DMS 273 (cell line): ENCODE data around the gene RPLP1.

Experiments used
- DNase-seq: peaks from one replicate; lab custom pipeline; 2025; ENCODE audit not compliant: unreplicated experiment; lab: John Stamatoyannopoulos, UW

The RPLP1 gene

DNA sequence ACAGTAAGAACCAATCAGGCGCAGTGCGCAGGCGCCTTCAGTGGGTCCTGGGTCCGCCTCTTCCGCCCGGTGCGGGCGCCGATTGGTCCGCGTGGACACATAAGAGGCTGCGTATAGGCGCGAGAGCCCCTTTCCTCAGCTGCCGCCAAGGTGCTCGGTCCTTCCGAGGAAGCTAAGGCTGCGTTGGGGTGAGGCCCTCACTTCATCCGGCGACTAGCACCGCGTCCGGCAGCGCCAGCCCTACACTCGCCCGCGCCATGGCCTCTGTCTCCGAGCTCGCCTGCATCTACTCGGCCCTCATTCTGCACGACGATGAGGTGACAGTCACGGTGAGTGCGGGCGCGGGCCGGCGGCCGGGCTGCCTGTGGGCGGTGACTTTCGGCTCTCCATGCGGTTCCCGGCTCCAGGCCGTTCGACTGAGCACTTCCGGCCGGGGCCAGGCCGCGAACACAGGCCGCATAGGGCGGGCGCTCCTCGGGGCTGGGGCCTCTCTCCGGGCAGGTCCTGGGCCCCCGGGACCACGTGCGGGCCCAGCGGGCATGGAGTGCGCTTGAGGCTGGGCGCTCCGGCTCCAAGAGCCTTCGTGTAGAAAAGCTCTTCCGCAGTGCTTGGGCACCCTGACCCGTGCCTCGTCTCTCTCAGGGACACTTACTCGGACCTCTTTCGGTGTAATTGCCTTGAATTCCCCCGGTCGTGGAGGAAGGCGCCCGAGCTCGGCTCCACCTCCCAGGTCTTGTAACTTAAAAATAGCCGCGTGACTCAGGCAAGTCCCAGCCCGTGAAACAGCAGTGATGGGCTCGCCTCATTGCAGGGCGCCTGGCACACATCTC is at the start of gene RPLP1:
TSS of gene RPLP1 (plus strand) at position 127 of the 830 bp plus-strand sequence. CDS start at position 258, 131 bp downstream.
- peak; percentile 96 for DNase-seq

DNA sequence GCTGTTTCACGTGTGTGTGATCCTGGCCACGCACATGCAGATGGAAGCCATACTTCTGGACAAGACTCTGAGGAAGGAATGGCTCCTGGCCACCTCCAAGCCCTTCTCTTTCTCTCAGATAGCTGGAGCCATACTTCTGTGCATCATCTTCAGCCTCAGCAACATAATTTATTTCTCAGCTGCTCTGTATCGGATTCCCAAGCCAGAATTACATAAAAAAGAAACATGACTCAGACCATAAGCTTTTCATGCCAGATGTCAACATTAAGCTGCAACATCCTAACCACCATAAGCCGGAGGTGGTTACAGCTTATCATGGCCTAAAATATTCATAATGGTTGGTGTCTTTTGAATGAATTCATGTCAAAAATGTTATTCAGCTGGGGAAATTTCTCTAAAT is 49.0 kb upstream of the RPLP1 start:
- DNase-seq: peak; percentile 51

DNA sequence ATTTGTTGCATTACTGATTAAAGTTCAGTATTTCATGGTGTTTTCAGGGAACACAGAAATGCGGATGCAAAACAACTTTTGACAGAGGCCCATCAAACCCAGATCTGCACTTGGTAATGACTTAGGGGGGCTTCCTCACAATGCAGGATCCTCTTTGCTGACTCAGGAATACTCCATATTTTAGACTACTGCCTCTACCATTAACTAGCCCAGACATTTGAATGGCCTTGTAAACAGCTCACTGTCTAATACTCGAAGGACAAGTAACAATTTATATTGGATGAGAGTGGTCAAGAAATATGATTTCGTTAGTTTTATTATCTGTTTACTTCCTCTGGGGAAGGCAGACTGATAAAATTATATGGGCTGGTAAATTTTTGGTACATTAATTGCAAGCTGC is 47.5 kb upstream of the RPLP1 start:
- no peak for DNase-seq

GRCh38 chr15:69407719-69408400 is 44.8 kb upstream of the RPLP1 start:
- DNase-seq: no peak

GRCh38 chr15:69408841-69409240 is 43.8 kb upstream of the RPLP1 start:
- DNase-seq: no peak

GRCh38 chr15:69410248-69410874 is 42.3 kb upstream of the RPLP1 start:
- DNase-seq: peak; percentile 67

GRCh38 chr15:69412274-69412673 is 40.3 kb upstream of the RPLP1 start:
- DNase-seq: no peak

GRCh38 chr15:69412701-69413100 is 39.9 kb upstream of the RPLP1 start:
- no peak for DNase-seq

- peak; percentile 96 for DNase-seq
These were observed 38.6 kb upstream of the RPLP1 start, which contains the start of gene KIF23 for GRCh38 chr15:69413822-69414700. TSS of gene KIF23 (plus strand) at chr15:69414349. CDS start at chr15:69414466, 117 bp downstream.

GRCh38 chr15:69414701-69415167 is 37.9 kb upstream of the RPLP1 start:
- peak; percentile 53 for DNase-seq

- DNase-seq: no peak
These were observed 37.2 kb upstream of the RPLP1 start for GRCh38 chr15:69415381-69415780.

DNA sequence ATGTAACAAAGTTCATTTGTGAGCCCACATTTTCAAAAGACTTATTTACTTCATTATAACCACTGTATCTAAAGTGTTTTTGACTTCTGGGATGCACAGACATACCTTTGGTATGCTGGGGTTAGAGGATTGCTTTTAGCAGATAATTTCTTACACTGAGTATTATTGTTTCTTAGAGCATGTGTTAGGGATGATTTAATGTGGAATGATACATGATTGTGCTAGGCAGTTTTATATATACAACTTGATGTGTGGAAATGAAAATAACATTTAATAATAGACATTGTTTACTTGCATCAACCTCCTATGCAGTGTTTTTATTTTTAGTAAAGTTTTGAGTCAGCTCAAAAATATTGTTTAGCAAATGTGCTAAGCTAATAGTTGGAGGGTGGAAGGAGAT is 35.0 kb upstream of the RPLP1 start:
- no peak for DNase-seq

- no peak for DNase-seq
These were observed 31.1 kb upstream of the RPLP1 start for GRCh38 chr15:69421498-69421897.

DNA sequence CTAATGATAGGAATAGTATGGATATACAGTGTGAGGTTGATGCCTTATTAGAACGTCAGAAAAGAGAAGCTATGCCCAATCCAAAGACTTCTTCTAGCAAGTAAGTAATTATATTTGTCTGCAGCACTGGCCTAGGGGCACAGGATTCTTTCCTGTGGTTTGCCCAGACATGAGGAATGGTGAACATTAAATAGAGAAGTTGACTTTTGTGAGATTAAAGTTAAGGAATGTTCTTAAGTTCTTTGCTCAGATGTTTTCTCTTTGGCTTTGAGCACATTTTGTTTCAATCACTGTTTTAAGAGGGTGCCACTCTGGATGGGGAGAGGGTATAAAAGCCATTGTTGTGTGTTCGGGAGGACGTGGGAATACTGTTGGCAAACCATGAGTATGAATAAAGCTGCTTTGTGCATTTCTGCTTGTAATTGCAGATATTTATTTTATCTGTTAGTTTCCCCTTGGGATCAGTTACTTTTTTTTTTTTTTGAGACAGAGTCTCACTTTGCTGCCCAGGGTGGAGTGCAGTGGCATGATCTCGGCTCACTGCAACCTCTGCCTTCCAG is 30.2 kb upstream of the RPLP1 start:
- DNase-seq: no peak

DNA sequence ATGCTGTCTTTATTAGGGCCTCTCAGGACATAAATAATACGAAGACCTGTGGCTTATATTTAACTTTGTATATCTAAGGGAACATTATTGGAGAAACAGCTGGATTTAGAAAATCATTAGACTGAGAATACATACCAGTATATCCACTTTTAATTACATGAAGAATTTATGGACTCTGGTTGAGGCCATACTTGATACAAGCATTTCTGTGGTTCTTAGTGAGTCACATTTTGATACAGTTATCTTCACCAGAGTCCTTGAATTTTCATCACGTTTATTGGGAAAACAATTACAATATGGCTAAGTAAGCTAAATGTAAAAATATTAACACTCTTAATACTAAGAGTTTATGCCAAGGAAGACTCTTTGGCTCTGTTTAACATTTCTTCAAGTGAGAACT is 28.6 kb upstream of the RPLP1 start:
- no peak for DNase-seq

- DNase-seq: no peak
These were observed 27.7 kb upstream of the RPLP1 start for GRCh38 chr15:69424748-69425413.

- DNase-seq: no peak
These were observed 18.8 kb upstream of the RPLP1 start for GRCh38 chr15:69433831-69434230.

DNA sequence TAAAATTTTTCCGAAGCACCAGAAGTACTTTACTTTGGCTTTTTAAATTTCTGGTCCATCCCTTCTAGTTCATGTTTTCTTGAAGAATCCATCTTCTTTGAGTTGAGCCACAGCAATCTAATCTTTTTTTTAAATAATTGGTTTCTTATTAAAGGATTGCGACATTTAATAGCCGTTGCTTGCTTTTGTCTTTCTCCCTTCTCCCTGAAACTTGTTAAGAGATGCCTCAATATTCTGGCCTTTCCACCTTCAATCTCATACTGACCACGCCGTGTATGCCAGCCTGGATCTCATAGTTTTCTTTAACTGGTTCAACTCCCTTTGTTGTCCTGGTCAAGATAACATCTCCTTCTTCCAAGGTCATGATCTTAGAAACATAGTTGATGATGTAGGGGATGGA is 18.4 kb upstream of the RPLP1 start:
- no peak for DNase-seq

DNA sequence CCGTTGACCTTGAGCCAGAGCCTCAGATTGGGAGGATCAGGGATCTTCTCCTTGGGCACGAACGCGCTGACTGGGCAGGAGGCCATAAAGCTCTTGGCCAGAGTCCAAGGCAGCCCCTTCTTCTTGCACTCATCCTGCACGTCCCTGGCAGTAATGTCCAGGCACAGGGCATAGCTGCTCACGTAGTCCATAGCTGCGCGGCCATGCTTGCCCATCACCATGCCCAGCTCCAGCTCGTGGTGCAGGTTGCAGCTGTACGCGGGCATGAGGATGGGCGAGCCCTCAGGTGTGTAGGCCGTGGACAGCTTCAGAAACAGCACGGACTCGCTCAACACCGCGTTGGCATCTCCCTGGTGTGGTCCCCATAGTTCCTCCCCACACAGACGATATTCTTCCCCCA is 17.9 kb upstream of the RPLP1 start:
- no peak for DNase-seq

GRCh38 chr15:69435985-69436384 is 16.6 kb upstream of the RPLP1 start:
- no peak for DNase-seq
